ENCODE measurements around the gene ELMO1. TPM values are rescaled to one million over a fixed set of nuclear protein-coding genes. Genes with fewer than 3 reads are reported as not detected.
"Not testable (repeated sequence)": the region's sequence is repeated elsewhere in the genome, so short reads cannot be mapped to it uniquely, and the experiment has no call there.

The ELMO1 gene
- total and polyA plus RNA-seq, 4 donors: 6.7 to 51.5 (median 14.8) TPM

DNA sequence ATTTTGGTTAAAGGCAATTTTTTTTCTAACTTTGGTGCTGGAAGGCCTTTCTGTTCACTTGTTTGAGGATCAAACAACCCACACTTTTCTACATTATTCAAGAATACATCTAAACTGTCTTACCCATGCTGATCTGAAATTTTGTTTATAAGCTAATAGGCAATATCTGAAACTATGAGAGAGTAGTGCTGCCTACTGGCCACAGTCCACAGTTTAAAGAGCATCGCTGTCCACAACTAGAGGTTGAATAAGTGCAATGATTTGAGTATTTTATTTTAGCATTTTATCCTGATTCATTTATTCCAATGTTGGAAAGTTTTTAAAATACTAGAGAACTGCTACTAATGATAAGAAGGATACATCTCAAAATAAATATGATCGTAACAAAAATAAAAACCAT, 306.9 kb downstream of the ELMO1 start (continued):
- TF ChIP-seq RXRA (IDR thresholded peaks at IDR 0.05): peak in 1 of 2 donors; percentile 16
- TF ChIP-seq, protein P1, sequence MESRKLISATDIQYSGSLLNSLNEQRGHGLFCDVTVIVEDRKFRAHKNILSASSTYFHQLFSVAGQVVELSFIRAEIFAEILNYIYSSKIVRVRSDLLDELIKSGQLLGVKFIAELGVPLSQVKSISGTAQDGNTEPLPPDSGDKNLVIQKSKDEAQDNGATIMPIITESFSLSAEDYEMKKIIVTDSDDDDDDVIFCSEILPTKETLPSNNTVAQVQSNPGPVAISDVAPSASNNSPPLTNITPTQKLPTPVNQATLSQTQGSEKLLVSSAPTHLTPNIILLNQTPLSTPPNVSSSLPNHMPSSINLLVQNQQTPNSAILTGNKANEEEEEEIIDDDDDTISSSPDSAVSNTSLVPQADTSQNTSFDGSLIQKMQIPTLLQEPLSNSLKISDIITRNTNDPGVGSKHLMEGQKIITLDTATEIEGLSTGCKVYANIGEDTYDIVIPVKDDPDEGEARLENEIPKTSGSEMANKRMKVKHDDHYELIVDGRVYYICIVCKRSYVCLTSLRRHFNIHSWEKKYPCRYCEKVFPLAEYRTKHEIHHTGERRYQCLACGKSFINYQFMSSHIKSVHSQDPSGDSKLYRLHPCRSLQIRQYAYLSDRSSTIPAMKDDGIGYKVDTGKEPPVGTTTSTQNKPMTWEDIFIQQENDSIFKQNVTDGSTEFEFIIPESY (IDR thresholded peaks at IDR 0.05): no peak
- no peak for TF ChIP-seq NR2F2 (IDR thresholded peaks at IDR 0.05)
- no peak for TF ChIP-seq EGR1 (IDR thresholded peaks at IDR 0.05; ENCODE audit: low read depth in 2 of 2)
- peak; percentile 26 to 47 for TF ChIP-seq HNF4A (conservative IDR thresholded peaks at IDR 0.05)

DNA sequence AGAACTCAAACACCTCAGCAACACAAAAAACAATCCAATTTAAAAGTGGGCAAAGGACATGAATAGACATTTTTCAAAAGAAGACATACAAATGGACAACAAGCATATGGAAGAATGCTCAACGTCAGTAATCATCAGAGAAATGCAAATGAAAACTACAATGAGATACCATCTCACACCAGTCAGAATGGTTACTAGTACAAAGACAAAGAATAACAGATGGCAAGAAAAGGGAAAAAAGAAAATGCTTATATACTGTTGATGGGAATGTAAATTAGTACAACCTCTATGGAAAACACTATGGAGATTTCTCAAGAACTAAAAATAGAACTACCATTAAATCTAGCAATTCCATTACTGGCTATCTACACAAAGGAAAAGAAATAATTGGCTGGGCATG, 314.8 kb downstream of the ELMO1 start:
- H3K27me3 ChIP-seq (ENCODE audit: control insufficient read depth in 4 of 4, insufficient read depth in 4 of 4, low read length in 3 of 4); H3K36me3 ChIP-seq (ENCODE audit: control insufficient read depth in 4 of 4, insufficient read depth in 3 of 4, low read depth in 1 of 4, low read length in 3 of 4); DNase-seq (ENCODE audit: low spot score); H3K4me1 ChIP-seq (ENCODE audit: control insufficient read depth in 4 of 4, insufficient read depth in 4 of 4, low read length in 3 of 4); H3K27ac ChIP-seq (ENCODE audit: low read depth in 1 of 2, low read length in 2 of 2); H3K9ac ChIP-seq (ENCODE audit: low read depth in 1 of 2, low read length in 2 of 2); H3K4me3 ChIP-seq (ENCODE audit: low read depth in 1 of 3, low read length in 3 of 3); H3K9me3 ChIP-seq (ENCODE audit: control insufficient read depth in 4 of 4, low read length in 3 of 4): not testable (repeated sequence)
- 93% methylated on average over 1 of the region's 1 CpG for WGBS

DNA sequence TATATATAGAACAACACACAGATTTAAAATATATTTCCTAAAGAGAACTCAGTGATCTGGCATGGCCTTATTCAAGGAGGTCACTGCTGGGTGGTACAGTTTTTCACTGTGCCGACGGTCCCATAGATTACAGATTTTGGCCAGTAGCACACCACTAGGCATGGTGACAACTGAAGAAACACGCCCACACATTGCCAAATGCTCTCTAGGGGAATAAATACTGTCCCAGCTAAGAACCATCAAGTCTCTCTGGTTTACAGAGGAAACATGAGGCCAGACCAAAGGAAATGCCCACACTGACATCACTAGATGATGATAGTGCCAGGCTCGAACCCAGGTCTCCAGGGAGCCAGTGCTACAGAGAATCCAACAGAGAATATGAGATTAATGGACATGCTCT, 316.8 kb downstream of the ELMO1 start:
- Histone ChIP-seq H3K27me3 (ENCODE audit: control insufficient read depth in 4 of 4, insufficient read depth in 4 of 4, low read length in 3 of 4) (no peaks in the 10 kb centered on the region), H3K4me3 (ENCODE audit: low read depth in 1 of 3, low read length in 3 of 3) (no peak overlapping the region), H3K36me3 (ENCODE audit: control insufficient read depth in 4 of 4, insufficient read depth in 3 of 4, low read depth in 1 of 4, low read length in 3 of 4) (peaks cover 0 to 8% (median 3%) of the 10 kb centered on the region in 4 donors), H3K9me3 (ENCODE audit: control insufficient read depth in 4 of 4, low read length in 3 of 4) (no peaks in the 10 kb centered on the region), H3K27ac (ENCODE audit: low read depth in 1 of 2, low read length in 2 of 2) (no peak overlapping the region), H3K4me1 (ENCODE audit: control insufficient read depth in 4 of 4, insufficient read depth in 4 of 4, low read length in 3 of 4) (no peaks in the 10 kb centered on the region), H3K9ac (ENCODE audit: low read depth in 1 of 2, low read length in 2 of 2) (no peak overlapping the region)
- DNase-seq (ENCODE audit: low spot score): no peak
- 82% methylated on average over 4 of the region's 4 CpGs for WGBS
- TF ChIP-seq, protein P2, sequence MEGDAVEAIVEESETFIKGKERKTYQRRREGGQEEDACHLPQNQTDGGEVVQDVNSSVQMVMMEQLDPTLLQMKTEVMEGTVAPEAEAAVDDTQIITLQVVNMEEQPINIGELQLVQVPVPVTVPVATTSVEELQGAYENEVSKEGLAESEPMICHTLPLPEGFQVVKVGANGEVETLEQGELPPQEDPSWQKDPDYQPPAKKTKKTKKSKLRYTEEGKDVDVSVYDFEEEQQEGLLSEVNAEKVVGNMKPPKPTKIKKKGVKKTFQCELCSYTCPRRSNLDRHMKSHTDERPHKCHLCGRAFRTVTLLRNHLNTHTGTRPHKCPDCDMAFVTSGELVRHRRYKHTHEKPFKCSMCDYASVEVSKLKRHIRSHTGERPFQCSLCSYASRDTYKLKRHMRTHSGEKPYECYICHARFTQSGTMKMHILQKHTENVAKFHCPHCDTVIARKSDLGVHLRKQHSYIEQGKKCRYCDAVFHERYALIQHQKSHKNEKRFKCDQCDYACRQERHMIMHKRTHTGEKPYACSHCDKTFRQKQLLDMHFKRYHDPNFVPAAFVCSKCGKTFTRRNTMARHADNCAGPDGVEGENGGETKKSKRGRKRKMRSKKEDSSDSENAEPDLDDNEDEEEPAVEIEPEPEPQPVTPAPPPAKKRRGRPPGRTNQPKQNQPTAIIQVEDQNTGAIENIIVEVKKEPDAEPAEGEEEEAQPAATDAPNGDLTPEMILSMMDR (IDR thresholded peaks at IDR 0.05; ENCODE audit: low read depth, low read length, missing input control): no peak
- TF ChIP-seq FOXA1 (IDR thresholded peaks at IDR 0.05): no peak
- TF ChIP-seq, protein P3, sequence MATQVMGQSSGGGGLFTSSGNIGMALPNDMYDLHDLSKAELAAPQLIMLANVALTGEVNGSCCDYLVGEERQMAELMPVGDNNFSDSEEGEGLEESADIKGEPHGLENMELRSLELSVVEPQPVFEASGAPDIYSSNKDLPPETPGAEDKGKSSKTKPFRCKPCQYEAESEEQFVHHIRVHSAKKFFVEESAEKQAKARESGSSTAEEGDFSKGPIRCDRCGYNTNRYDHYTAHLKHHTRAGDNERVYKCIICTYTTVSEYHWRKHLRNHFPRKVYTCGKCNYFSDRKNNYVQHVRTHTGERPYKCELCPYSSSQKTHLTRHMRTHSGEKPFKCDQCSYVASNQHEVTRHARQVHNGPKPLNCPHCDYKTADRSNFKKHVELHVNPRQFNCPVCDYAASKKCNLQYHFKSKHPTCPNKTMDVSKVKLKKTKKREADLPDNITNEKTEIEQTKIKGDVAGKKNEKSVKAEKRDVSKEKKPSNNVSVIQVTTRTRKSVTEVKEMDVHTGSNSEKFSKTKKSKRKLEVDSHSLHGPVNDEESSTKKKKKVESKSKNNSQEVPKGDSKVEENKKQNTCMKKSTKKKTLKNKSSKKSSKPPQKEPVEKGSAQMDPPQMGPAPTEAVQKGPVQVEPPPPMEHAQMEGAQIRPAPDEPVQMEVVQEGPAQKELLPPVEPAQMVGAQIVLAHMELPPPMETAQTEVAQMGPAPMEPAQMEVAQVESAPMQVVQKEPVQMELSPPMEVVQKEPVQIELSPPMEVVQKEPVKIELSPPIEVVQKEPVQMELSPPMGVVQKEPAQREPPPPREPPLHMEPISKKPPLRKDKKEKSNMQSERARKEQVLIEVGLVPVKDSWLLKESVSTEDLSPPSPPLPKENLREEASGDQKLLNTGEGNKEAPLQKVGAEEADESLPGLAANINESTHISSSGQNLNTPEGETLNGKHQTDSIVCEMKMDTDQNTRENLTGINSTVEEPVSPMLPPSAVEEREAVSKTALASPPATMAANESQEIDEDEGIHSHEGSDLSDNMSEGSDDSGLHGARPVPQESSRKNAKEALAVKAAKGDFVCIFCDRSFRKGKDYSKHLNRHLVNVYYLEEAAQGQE (IDR thresholded peaks at IDR 0.05): no peak
- TF ChIP-seq HNF4G (IDR thresholded peaks at IDR 0.05): no peak
- no peak for TF ChIP-seq NR2F2 (IDR thresholded peaks at IDR 0.05)
- no peak for TF ChIP-seq YY1 (IDR thresholded peaks at IDR 0.05)
- TF ChIP-seq, protein P4, sequence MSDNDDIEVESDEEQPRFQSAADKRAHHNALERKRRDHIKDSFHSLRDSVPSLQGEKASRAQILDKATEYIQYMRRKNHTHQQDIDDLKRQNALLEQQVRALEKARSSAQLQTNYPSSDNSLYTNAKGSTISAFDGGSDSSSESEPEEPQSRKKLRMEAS (IDR thresholded peaks at IDR 0.05): no peak
- TF ChIP-seq, protein P5, sequence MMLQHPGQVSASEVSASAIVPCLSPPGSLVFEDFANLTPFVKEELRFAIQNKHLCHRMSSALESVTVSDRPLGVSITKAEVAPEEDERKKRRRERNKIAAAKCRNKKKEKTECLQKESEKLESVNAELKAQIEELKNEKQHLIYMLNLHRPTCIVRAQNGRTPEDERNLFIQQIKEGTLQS (IDR thresholded peaks at IDR 0.05): no peak
- no peak for TF ChIP-seq SP1 (IDR thresholded peaks at IDR 0.05)
- no peak for TF ChIP-seq GABPA (IDR thresholded peaks at IDR 0.05 in 1 of 2, conservative IDR thresholded peaks at IDR 0.05 in 1 of 2)
- TF ChIP-seq EGR1 (IDR thresholded peaks at IDR 0.05; ENCODE audit: low read depth in 2 of 2): no peak
- no peak for TF ChIP-seq JUND (IDR thresholded peaks at IDR 0.05)
- no peak for TF ChIP-seq RXRA (IDR thresholded peaks at IDR 0.05)
- TF ChIP-seq HNF4A (conservative IDR thresholded peaks at IDR 0.05): no peak
- no peak for TF ChIP-seq RAD21 (IDR thresholded peaks at IDR 0.05)
- TF ChIP-seq, protein P1 (IDR thresholded peaks at IDR 0.05): no peak
- no peak for TF ChIP-seq FOXA2 (IDR thresholded peaks at IDR 0.05)
- no peak for TF ChIP-seq TAF1 (conservative IDR thresholded peaks at IDR 0.05)

All from liver (tissue), 9 donors.